Kidney epithelial cell (primary cell): ENCODE results near the gene ETV6. TPM values are rescaled to one million over a fixed set of nuclear protein-coding genes. Genes with fewer than 3 reads are reported as not detected.

Source experiments
- DNase-seq: peaks from one replicate; pipeline ENCODE4 v3.0.0-alpha.2; 2010; ENCODE audit warnings: low read depth
- H3K27me3 ChIP-seq: 2 replicates; pipeline ENCODE4 v1.6.0; 2011; ENCODE audit warnings: low read length; ENCODE audit not compliant: control insufficient read depth, insufficient read depth
- H3K36me3 ChIP-seq: 2 replicates; pipeline ENCODE4 v1.5.1; 2011; ENCODE audit warnings: low read length; ENCODE audit not compliant: control insufficient read depth, insufficient read depth
- H3K4me3 ChIP-seq: 2 replicates; pipeline ENCODE4 v1.5.1; 2011; ENCODE audit warnings: low read depth, mild to moderate bottlenecking, control low read depth, low read length
- total RNA-seq: library from RNA; depleted of rRNA; stranded (reverse); fragments of >200 nt; gene quantifications from 2 replicates; pipeline ENCODE4 v1.2.3, GENCODE V29; 2015
- TF ChIP-seq, protein P1 (sequence below): IDR thresholded peaks from 2 replicates; pipeline ENCODE4 v1.5.1; 2011; ENCODE audit warnings: mild to moderate bottlenecking, moderate library complexity, low read length, control low read depth, inconsistent platforms; ENCODE audit not compliant: insufficient read depth, poor library complexity, severe bottlenecking

ETV6 gene
- total RNA-seq, 1 donor from 2014 or later, result 17.6 TPM

GRCh38 chr12:11833174-11833895, 183.9 kb downstream of the ETV6 start:
- H3K36me3 ChIP-seq, result no peaks in the 10 kb centered on the region
- TF ChIP-seq, protein P1, sequence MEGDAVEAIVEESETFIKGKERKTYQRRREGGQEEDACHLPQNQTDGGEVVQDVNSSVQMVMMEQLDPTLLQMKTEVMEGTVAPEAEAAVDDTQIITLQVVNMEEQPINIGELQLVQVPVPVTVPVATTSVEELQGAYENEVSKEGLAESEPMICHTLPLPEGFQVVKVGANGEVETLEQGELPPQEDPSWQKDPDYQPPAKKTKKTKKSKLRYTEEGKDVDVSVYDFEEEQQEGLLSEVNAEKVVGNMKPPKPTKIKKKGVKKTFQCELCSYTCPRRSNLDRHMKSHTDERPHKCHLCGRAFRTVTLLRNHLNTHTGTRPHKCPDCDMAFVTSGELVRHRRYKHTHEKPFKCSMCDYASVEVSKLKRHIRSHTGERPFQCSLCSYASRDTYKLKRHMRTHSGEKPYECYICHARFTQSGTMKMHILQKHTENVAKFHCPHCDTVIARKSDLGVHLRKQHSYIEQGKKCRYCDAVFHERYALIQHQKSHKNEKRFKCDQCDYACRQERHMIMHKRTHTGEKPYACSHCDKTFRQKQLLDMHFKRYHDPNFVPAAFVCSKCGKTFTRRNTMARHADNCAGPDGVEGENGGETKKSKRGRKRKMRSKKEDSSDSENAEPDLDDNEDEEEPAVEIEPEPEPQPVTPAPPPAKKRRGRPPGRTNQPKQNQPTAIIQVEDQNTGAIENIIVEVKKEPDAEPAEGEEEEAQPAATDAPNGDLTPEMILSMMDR, result no peak
- H3K27me3 ChIP-seq, result no peaks in the 10 kb centered on the region
- no peak overlapping the region for H3K4me3 ChIP-seq
- no peak for DNase-seq

- H3K36me3 ChIP-seq, result no peaks in the 10 kb centered on the region
- no peaks in the 10 kb centered on the region for H3K27me3 ChIP-seq
- TF ChIP-seq, protein P1, result no peak
- no peak overlapping the region for H3K4me3 ChIP-seq
- no peak for DNase-seq
Measured at GRCh38 chr12:11834104-11834812, 184.8 kb downstream of the ETV6 start.

GRCh38 chr12:11834931-11835330, 185.5 kb downstream of the ETV6 start:
- no peak for DNase-seq
- no peaks in the 10 kb centered on the region for H3K36me3 ChIP-seq
- H3K27me3 ChIP-seq, result no peaks in the 10 kb centered on the region
- H3K4me3 ChIP-seq, result no peak overlapping the region
- TF ChIP-seq, protein P1, result no peak

DNA sequence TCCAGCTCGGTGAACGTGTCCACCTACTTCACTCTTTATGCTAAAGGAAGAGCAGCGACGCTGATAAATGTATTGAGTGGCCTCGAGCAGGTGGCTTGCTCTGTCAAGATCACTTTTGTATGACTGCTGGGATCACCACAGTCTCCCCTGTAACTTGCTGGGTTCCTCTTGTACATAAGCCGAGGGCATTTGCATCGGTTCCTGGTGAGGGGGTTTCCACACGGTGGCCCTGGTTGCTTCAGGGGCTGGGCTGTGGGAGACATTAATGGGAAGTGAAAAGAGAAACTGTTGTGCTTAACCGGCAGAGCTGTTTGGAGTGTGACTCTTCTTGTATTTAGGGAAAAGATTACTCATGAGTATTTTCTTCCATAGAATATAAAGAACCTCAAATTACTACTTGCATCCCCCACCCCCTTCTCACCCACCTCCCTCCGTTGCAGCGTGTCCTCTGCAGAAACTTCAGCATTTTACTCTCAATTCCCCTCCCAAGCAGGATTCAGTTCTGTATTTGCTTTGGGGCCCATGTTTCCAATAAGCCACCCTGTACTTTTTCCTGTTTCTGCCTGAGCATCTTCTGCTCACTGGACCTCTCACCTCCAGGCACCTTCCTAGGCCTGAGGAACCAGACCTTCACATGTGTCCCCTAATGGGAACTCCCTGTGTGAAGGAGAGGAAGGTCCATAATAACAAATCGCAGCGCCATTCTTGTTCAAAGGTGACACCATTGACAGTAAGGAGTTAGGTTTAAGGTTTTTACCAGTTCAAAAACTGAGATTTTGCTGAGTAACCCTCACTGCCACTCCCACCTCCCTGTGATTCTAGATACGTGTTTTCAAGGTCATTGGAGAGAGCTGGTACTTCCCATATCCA, 187.0 kb downstream of the ETV6 start:
- Histone ChIP-seq H3K27me3 (no peaks in the 10 kb centered on the region), H3K4me3 (no peak overlapping the region), H3K36me3 (no peaks in the 10 kb centered on the region)
- DNase-seq, result no peak
- TF ChIP-seq, protein P1, result no peak

- DNase-seq, result no peak
- TF ChIP-seq, protein P1, result no peak
- H3K4me3 ChIP-seq, result no peak overlapping the region
- no peaks in the 10 kb centered on the region for H3K36me3 ChIP-seq
- H3K27me3 ChIP-seq, result no peaks in the 10 kb centered on the region
Measured at GRCh38 chr12:11837216-11837934, 187.9 kb downstream of the ETV6 start.
